B cell (primary cell): Measurements from ENCODE around the gene ARHGAP29. TPM values are rescaled to one million over a fixed set of nuclear protein-coding genes. Genes with fewer than 3 reads are reported as not detected.

Experiments used
- ATAC-seq: fragments of 200-7000 bp; cut with Tn5 transposase; one replicate; pipeline ENCODE4 v1.10.0; 2021; ENCODE audit warnings: low read depth, mild to moderate bottlenecking, moderate number of reproducible peaks, moderate library complexity
- CTCF ChIA-PET: fragments of 350-600 bp; sonication (Branson Sonifier 250); formaldehyde crosslinking; loops from one replicate; lab custom pipeline; 2021; ENCODE audit warnings: antibody characterized with exemption, inconsistent platforms; lab: Charles Lee
- POLR2A ChIA-PET: fragments of 350-600 bp; sonication (Branson Sonifier 250); formaldehyde crosslinking; loops from one replicate; lab custom pipeline; 2021; ENCODE audit warnings: antibody characterized with exemption; lab: Charles Lee
- DNase-seq: peaks from one replicate; pipeline ENCODE4 v3.0.0; 2013
- H2AFZ ChIP-seq: 2 replicates; pipeline ENCODE4 v1.6.1; 2012; ENCODE audit warnings: mild to moderate bottlenecking, low read depth, low read length; ENCODE audit not compliant: insufficient read depth, poor library complexity, severe bottlenecking
- H3K27ac ChIP-seq, 2 donors: 1 replicate in 1 of 2; 2 replicates in 1 of 2; pipeline ENCODE4 v1.5.1; 2012 to 2013; ENCODE audit warnings: low read length in 2 of 2, mild to moderate bottlenecking in 2 of 2, moderate library complexity in 1 of 2
- H3K27me3 ChIP-seq, 4 experiments: fragments of 200-600 bp in 1 of 4; sonication (generic) in 1 of 4; replicated peaks in 1 of 4; 1 replicate in 2 of 4; 2 replicates in 2 of 4; pipeline versions ENCODE4 v1.6.1 to v1.7.0; 2013 to 2016; ENCODE audit warnings: low read length in 3 of 4, mild to moderate bottlenecking in 2 of 4, mixed read lengths in 1 of 4, moderate library complexity in 1 of 4; ENCODE audit not compliant: insufficient read depth in 4 of 4, control insufficient read depth in 3 of 4; ENCODE audit errors: control extremely low read depth in 1 of 4
- H3K36me3 ChIP-seq, 2 experiments: replicated peaks in 1 of 2; 1 replicate in 1 of 2; 2 replicates in 1 of 2; pipeline versions ENCODE4 v1.6.1 to v1.7.1; 2013; ENCODE audit warnings: low read length in 1 of 2; ENCODE audit not compliant: insufficient read depth in 2 of 2, control insufficient read depth in 1 of 2; ENCODE audit errors: control extremely low read depth in 1 of 2, extremely low read depth in 1 of 2
- H3K4me1 ChIP-seq, 2 donors: fragments of 200-600 bp in 1 of 2; sonication (generic) in 1 of 2; 1 replicate in 1 of 2; 2 replicates in 1 of 2; pipeline versions ENCODE4 v1.5.1 to v1.6.1; 2013 to 2017; ENCODE audit warnings: low read length in 2 of 2; ENCODE audit not compliant: control insufficient read depth in 2 of 2, insufficient read depth in 2 of 2
- H3K4me2 ChIP-seq: replicated peaks from 2 replicates; pipeline ENCODE3; 2012; ENCODE audit warnings: mild to moderate bottlenecking, low read depth, low read length; ENCODE audit not compliant: poor library complexity, severe bottlenecking
- H3K4me3 ChIP-seq, 5 experiments: fragments of 200-600 bp in 1 of 5; sonication (generic) in 1 of 5; 1 replicate in 3 of 5; 2 replicates in 2 of 5; pipeline versions ENCODE4 v1.5.1 to v1.7.0; 2011 to 2016; ENCODE audit warnings: low read length in 4 of 5, mild to moderate bottlenecking in 4 of 5, low read depth in 2 of 5, control low read depth in 1 of 5, moderate library complexity in 1 of 5; ENCODE audit not compliant: insufficient read depth in 1 of 5; ENCODE audit errors: control extremely low read depth in 1 of 5, extremely low read depth in 1 of 5
- H3K79me2 ChIP-seq: fragments of 200-600 bp; sonication (generic); one replicate; pipeline ENCODE4 v1.6.0; 2016; ENCODE audit warnings: low read length; ENCODE audit not compliant: control insufficient read depth, insufficient read depth
- H3K9ac ChIP-seq: fragments of 200-600 bp; sonication (generic); 2 replicates; pipeline ENCODE4 v1.6.1; 2017; ENCODE audit warnings: mild to moderate bottlenecking, low read length, moderate library complexity
- H3K9me3 ChIP-seq, 3 donors: one replicate each; pipeline versions ENCODE4 v1.6.1 to v1.7.1; 2013; ENCODE audit warnings: low read length in 2 of 3; ENCODE audit not compliant: control insufficient read depth in 2 of 3, insufficient read depth in 1 of 3; ENCODE audit errors: control extremely low read depth in 1 of 3
- H4K20me1 ChIP-seq: 2 replicates; pipeline ENCODE4 v1.6.0; 2012; ENCODE audit warnings: mild to moderate bottlenecking, low read length; ENCODE audit not compliant: insufficient read depth, control insufficient read depth, poor library complexity, severe bottlenecking
- H3K27ac Mint-ChIP-seq: one replicate; pipeline ENCODE4 v1.8.0; 2021; ENCODE audit warnings: mixed read lengths
- H3K27me3 Mint-ChIP-seq: one replicate; pipeline ENCODE4 v1.8.0; 2021; ENCODE audit warnings: mixed read lengths
- H3K4me1 Mint-ChIP-seq: one replicate; pipeline ENCODE4 v1.8.0; 2021; ENCODE audit warnings: mixed read lengths
- H3K4me3 Mint-ChIP-seq: one replicate; pipeline ENCODE4 v1.8.0; 2021; ENCODE audit warnings: mixed read lengths
- H3K9me3 Mint-ChIP-seq: one replicate; pipeline ENCODE4 v1.8.0; 2022; ENCODE audit warnings: mixed read lengths; ENCODE audit not compliant: insufficient read depth
- EZH2 ChIP-seq: IDR thresholded peaks from 2 replicates; pipeline ENCODE4 v1.6.1; 2012; ENCODE audit warnings: borderline replicate concordance, low read depth, mild to moderate bottlenecking, moderate library complexity, low read length; ENCODE audit not compliant: insufficient read depth, poor library complexity, severe bottlenecking
- WGBS: methylation state at CpG from one replicate; pipeline ENCODE4 v1.1.5; 2013; ENCODE audit warnings: missing lambda C conversion rate; ENCODE audit not compliant: insufficient coverage; 5-methylcytosine and 5-hydroxymethylcytosine counted together
- intact Hi-C: fragments of 100-400 bp; cut with micrococcal nuclease; formaldehyde crosslinking; loops from one replicate; pipeline ENCODE4 v1.10.0; 2022
- polyA plus RNA-seq: library from polyadenylated mRNA; depleted of rRNA; stranded (reverse); fragments of >200 nt; gene quantifications from 2 replicates; pipeline ENCODE4 v1.2.3, GENCODE V29; 2012
- total RNA-seq, 2 donors: library from RNA; stranded (reverse); fragments of 120-200 nt in 1 of 2; gene quantifications; 1 replicate in 1 of 2; 2 replicates in 1 of 2; pipeline versions ENCODE4 v1.2.3 to v1.2.4, GENCODE V29; 2013 to 2022
- TF ChIP-seq, protein P1 (sequence below): fragments of 200-600 bp; IDR thresholded peaks from one replicate; pipeline ENCODE4 v1.8.0; 2022; ENCODE audit warnings: antibody characterized with exemption, mild to moderate bottlenecking

The ARHGAP29 gene
- total and polyA plus RNA-seq, 2 donors (not counting 1 experiment from before 2014, with no cell fraction given): not detected

DNA sequence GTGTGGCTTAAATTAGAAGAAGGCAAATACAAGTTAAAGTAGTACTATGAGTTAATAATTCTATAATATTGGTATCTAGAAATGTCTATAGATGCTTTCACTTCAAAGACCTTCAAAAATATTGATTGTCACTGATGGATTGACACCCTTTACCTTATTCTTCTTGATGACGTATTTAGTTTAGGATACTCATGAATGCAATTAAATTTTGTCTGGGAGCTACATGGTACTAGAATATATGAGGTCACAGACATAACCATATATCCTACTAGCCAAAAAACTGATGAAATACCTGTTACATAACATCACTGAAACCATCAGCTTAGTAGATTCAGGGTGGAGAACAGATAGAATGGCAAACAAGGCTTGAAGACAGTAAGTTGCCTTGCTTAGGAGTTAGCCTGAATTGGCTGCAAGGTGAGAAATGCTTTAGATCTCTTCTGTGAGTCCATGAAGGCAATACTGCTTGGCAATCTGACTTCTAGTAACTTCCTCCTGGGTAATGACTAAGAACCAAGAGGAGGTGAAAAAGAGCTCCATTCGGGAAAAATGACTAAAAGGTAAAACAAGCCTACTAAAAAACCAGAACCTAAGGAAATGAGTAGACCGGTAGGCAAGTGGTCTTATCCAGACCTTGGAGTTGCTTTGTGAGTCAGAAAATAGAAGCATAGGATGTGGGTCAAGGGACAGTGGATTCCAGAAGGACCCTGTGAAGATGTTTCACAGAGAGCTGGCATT lies 16.9 kb upstream of the ARHGAP29 start:
- H3K4me3 Mint-ChIP-seq: no peak overlapping the region
- no peak overlapping the region for H3K27ac Mint-ChIP-seq
- ChIA-PET CTCF (no interaction called here), POLR2A (no interaction called here)
- intact Hi-C loops: no loop called here
- H3K9me3 Mint-ChIP-seq: no peaks in the 10 kb centered on the region
- TF ChIP-seq, protein P1, sequence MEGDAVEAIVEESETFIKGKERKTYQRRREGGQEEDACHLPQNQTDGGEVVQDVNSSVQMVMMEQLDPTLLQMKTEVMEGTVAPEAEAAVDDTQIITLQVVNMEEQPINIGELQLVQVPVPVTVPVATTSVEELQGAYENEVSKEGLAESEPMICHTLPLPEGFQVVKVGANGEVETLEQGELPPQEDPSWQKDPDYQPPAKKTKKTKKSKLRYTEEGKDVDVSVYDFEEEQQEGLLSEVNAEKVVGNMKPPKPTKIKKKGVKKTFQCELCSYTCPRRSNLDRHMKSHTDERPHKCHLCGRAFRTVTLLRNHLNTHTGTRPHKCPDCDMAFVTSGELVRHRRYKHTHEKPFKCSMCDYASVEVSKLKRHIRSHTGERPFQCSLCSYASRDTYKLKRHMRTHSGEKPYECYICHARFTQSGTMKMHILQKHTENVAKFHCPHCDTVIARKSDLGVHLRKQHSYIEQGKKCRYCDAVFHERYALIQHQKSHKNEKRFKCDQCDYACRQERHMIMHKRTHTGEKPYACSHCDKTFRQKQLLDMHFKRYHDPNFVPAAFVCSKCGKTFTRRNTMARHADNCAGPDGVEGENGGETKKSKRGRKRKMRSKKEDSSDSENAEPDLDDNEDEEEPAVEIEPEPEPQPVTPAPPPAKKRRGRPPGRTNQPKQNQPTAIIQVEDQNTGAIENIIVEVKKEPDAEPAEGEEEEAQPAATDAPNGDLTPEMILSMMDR: no peak
- no peak for TF ChIP-seq EZH2
- Histone ChIP-seq H3K4me3 (no peak overlapping the region), H3K27ac (no peak overlapping the region), H3K9ac (no peak overlapping the region), H3K36me3 (no peaks in the 10 kb centered on the region), H4K20me1 (no peaks in the 10 kb centered on the region), H3K27me3 (peaks cover 0 to 5% (median 0%) of the 10 kb centered on the region in 4 experiments), H2AFZ (no peak overlapping the region), H3K4me2 (no peak overlapping the region), H3K4me1 (no peaks in the 10 kb centered on the region), H3K79me2 (no peaks in the 10 kb centered on the region), H3K9me3 (peaks cover 0 to 2% (median 0%) of the 10 kb centered on the region in 3 donors)
- H3K27me3 Mint-ChIP-seq: peaks cover 34% of the 10 kb centered on the region
- no peaks in the 10 kb centered on the region for H3K4me1 Mint-ChIP-seq
- ATAC-seq: no peak
- no CpG with 5 or more reads among the region's 3 CpGs for WGBS
- no peak for DNase-seq

GRCh38 chr1:94253456-94254017 lies 16.2 kb upstream of the ARHGAP29 start:
- H3K9me3 ChIP-seq: peaks cover 0 to 2% (median 0%) of the 10 kb centered on the region in 3 donors
- no peak overlapping the region for H3K27ac ChIP-seq
- no peaks in the 10 kb centered on the region for H3K36me3 ChIP-seq
- ChIA-PET CTCF (no interaction called here), POLR2A (no interaction called here)
- H4K20me1 ChIP-seq: no peaks in the 10 kb centered on the region
- no peaks in the 10 kb centered on the region for H3K79me2 ChIP-seq
- no peak overlapping the region for H3K4me3 Mint-ChIP-seq
- peaks cover 37% of the 10 kb centered on the region for H3K27me3 Mint-ChIP-seq
- TF ChIP-seq, protein P1: no peak
- TF ChIP-seq EZH2: no peak
- no CpG with 5 or more reads among the region's 9 CpGs for WGBS
- no peaks in the 10 kb centered on the region for H3K4me1 Mint-ChIP-seq
- H3K4me1 ChIP-seq: no peaks in the 10 kb centered on the region
- DNase-seq (no peak), ATAC-seq (no peak)
- H3K9me3 Mint-ChIP-seq: no peaks in the 10 kb centered on the region
- intact Hi-C loops: no loop called here
- no peak overlapping the region for H3K9ac ChIP-seq
- no peak overlapping the region for H2AFZ ChIP-seq
- H3K4me3 ChIP-seq: no peak overlapping the region
- H3K27me3 ChIP-seq: peaks cover 0 to 11% (median 0%) of the 10 kb centered on the region in 4 experiments
- H3K4me2 ChIP-seq: no peak overlapping the region
- no peak overlapping the region for H3K27ac Mint-ChIP-seq
